ENCODE results near the gene TUBB.
A peak's percentile ranks its signal among the peaks of the same experiment; 100 is the strongest.

TUBB gene

GRCh38 chr6:30719791-30720737, at the start of gene TUBB:
Gene TUBB (plus strand): TSS chr6:30720352. CDS start chr6:30720507, 155 bp downstream.
- peak; percentile 99 for DNase-seq (ENCODE audit: low read depth)

- no peak for DNase-seq (ENCODE audit: low read depth)
These were observed 49.2 kb upstream of the TUBB start for GRCh38 chr6:30670760-30671527.

GRCh38 chr6:30672445-30673253, 47.5 kb upstream of the TUBB start, which contains the start of gene DHX16:
Gene DHX16 (minus strand): TSS chr6:30673006. CDS start chr6:30672841, 165 bp downstream.
- DNase-seq (ENCODE audit: low read depth): peak; percentile 98

GRCh38 chr6:30676660-30677285, 43.4 kb upstream of the TUBB start:
- no peak for DNase-seq (ENCODE audit: low read depth)

GRCh38 chr6:30678964-30679726, 41.0 kb upstream of the TUBB start:
- peak; percentile 77 for DNase-seq (ENCODE audit: low read depth)

- no peak for DNase-seq (ENCODE audit: low read depth)
These were observed 40.2 kb upstream of the TUBB start for GRCh38 chr6:30679765-30680535.

GRCh38 chr6:30681766-30682142, 38.4 kb upstream of the TUBB start:
- no peak for DNase-seq (ENCODE audit: low read depth)

- DNase-seq (ENCODE audit: low read depth): peak; percentile 93
These were observed 37.7 kb upstream of the TUBB start for GRCh38 chr6:30682143-30683117.

- DNase-seq (ENCODE audit: low read depth): no peak
These were observed 36.8 kb upstream of the TUBB start for GRCh38 chr6:30683183-30683979.

GRCh38 chr6:30683980-30684338, 36.2 kb upstream of the TUBB start:
- no peak for DNase-seq (ENCODE audit: low read depth)

- peak; percentile 58 for DNase-seq (ENCODE audit: low read depth)
These were observed 35.6 kb upstream of the TUBB start for GRCh38 chr6:30684386-30685156.

- DNase-seq (ENCODE audit: low read depth): peak; percentile 55
These were observed 34.8 kb upstream of the TUBB start for GRCh38 chr6:30685157-30686008.

GRCh38 chr6:30686009-30686907, 33.9 kb upstream of the TUBB start, which contains the start of gene PPP1R18:
Gene PPP1R18 (minus strand): TSS chr6:30686645. CDS start chr6:30686018, 627 bp downstream.
- DNase-seq (ENCODE audit: low read depth): peak; percentile 65

GRCh38 chr6:30686908-30687658, 33.1 kb upstream of the TUBB start:
- peak; percentile 92 for DNase-seq (ENCODE audit: low read depth)
